ENCODE measurements around the gene RAB38. TPM values are rescaled to one million over a fixed set of nuclear protein-coding genes. Genes with fewer than 3 reads are reported as not detected.

Gene RAB38
- polyA plus RNA-seq, 4 donors = 19.5 to 27.1 (median 22.4) TPM

- DNase-seq (ENCODE audit: low read depth in 4 of 4, low spot score in 3 of 4) = no peak
Observed at GRCh38 chr11:88171982-88172381, 3.3 kb downstream of the RAB38 start.

GRCh38 chr11:88170673-88171072, 4.6 kb downstream of the RAB38 start:
- DNase-seq (ENCODE audit: low read depth in 4 of 4, low spot score in 3 of 4) = no peak

- DNase-seq (ENCODE audit: low read depth in 4 of 4, low spot score in 3 of 4) = no peak
Observed at GRCh38 chr11:88169881-88170280, 5.4 kb downstream of the RAB38 start.

- DNase-seq (ENCODE audit: low read depth in 4 of 4, low spot score in 3 of 4) = no peak
Observed at GRCh38 chr11:88169471-88169870, 5.8 kb downstream of the RAB38 start.

GRCh38 chr11:88167853-88168252, 7.4 kb downstream of the RAB38 start:
- DNase-seq (ENCODE audit: low read depth in 4 of 4, low spot score in 3 of 4) = no peak

GRCh38 chr11:88164806-88165585, 10.2 kb downstream of the RAB38 start:
- no peak for DNase-seq (ENCODE audit: low read depth in 4 of 4, low spot score in 3 of 4)

- DNase-seq (ENCODE audit: low read depth in 4 of 4, low spot score in 3 of 4) = no peak
Observed at GRCh38 chr11:88164320-88164719, 10.9 kb downstream of the RAB38 start.

- no peak for DNase-seq (ENCODE audit: low read depth in 4 of 4, low spot score in 3 of 4)
Observed at GRCh38 chr11:88158081-88158480, 17.2 kb downstream of the RAB38 start.

- no peak for DNase-seq (ENCODE audit: low read depth in 4 of 4, low spot score in 3 of 4)
Observed at GRCh38 chr11:88157370-88157769, 17.9 kb downstream of the RAB38 start.

GRCh38 chr11:88152381-88152780, 22.9 kb downstream of the RAB38 start:
- no peak for DNase-seq (ENCODE audit: low read depth in 4 of 4, low spot score in 3 of 4)

- DNase-seq (ENCODE audit: low read depth in 4 of 4, low spot score in 3 of 4) = no peak
Observed at GRCh38 chr11:88151709-88152265, 23.5 kb downstream of the RAB38 start.

GRCh38 chr11:88146106-88146505, 29.1 kb downstream of the RAB38 start:
- no peak for DNase-seq (ENCODE audit: low read depth in 4 of 4, low spot score in 3 of 4)

- DNase-seq (ENCODE audit: low read depth in 4 of 4, low spot score in 3 of 4) = no peak
Observed at GRCh38 chr11:88139865-88140264, 35.4 kb downstream of the RAB38 start.

GRCh38 chr11:88131764-88132470, 43.3 kb downstream of the RAB38 start:
- DNase-seq (ENCODE audit: low read depth in 4 of 4, low spot score in 3 of 4) = no peak

- DNase-seq (ENCODE audit: low read depth in 4 of 4, low spot score in 3 of 4) = no peak
Observed at GRCh38 chr11:88122956-88123355, 52.3 kb downstream of the RAB38 start.

GRCh38 chr11:88119561-88119960, 55.7 kb downstream of the RAB38 start:
- DNase-seq (ENCODE audit: low read depth in 4 of 4, low spot score in 3 of 4) = no peak

- DNase-seq (ENCODE audit: low read depth in 4 of 4, low spot score in 3 of 4) = no peak
Observed at GRCh38 chr11:88117281-88117858, 57.9 kb downstream of the RAB38 start.

GRCh38 chr11:88115828-88116755, 59.2 kb downstream of the RAB38 start:
- no peak for DNase-seq (ENCODE audit: low read depth in 4 of 4, low spot score in 3 of 4)

- DNase-seq (ENCODE audit: low read depth in 4 of 4, low spot score in 3 of 4) = no peak
Observed at GRCh38 chr11:88114486-88115045, 60.7 kb downstream of the RAB38 start.

- no peak for DNase-seq (ENCODE audit: low read depth in 4 of 4, low spot score in 3 of 4)
Observed at GRCh38 chr11:88106666-88107065, 68.6 kb downstream of the RAB38 start.
